IMR-90 (cell line): ENCODE results near the gene C11orf86. TPM values are rescaled to one million over a fixed set of nuclear protein-coding genes. Genes with fewer than 3 reads are reported as not detected.
A peak's percentile ranks its signal among the peaks of the same experiment; 100 is the strongest.

Experiments
- ATAC-seq: fragments of 200-7000 bp; cut with Tn5 transposase; 2 replicates; pipeline ENCODE4 v1.9.1; 2020; ENCODE audit warnings: low read depth, mild to moderate bottlenecking, moderate library complexity
- BruUV-seq: library from RNA; stranded (reverse); fragments of 400-500 nt; replicated peaks from 2 replicates; lab custom pipeline; 2021; lab: Mats Ljungman, UMichigan
- CTCF ChIA-PET: fragments of 300-600 bp; formaldehyde crosslinking; extraction: SDS; loops from one replicate; lab custom pipeline; 2021; ENCODE audit warnings: antibody characterized with exemption; lab: Yijun Ruan, JAX
- POLR2A ChIA-PET: fragments of 300-600 bp; sonication (Branson Sonifier 250); formaldehyde crosslinking; loops from one replicate; lab custom pipeline; 2022; ENCODE audit warnings: antibody characterized with exemption; ENCODE audit not compliant: unreplicated experiment; lab: Charles Lee
- DNase-seq: peaks from one replicate; pipeline ENCODE4 v3.0.0; 2013
- H2AFZ ChIP-seq: replicated peaks from 2 replicates; pipeline ENCODE3; 2013; ENCODE audit warnings: low read length, mild to moderate bottlenecking; ENCODE audit not compliant: poor library complexity
- H2AK5ac ChIP-seq: 2 replicates; pipeline ENCODE4 v1.6.1; 2013; ENCODE audit warnings: low read depth, low read length, inconsistent platforms
- H2AK9ac ChIP-seq: replicated peaks from 2 replicates; pipeline ENCODE3; 2013; ENCODE audit warnings: mild to moderate bottlenecking, low read depth, low read length, moderate library complexity; ENCODE audit not compliant: poor library complexity
- H2BK120ac ChIP-seq: 2 replicates; pipeline ENCODE4 v1.6.1; 2013; ENCODE audit warnings: low read depth, low read length, inconsistent platforms
- H2BK15ac ChIP-seq: 3 replicates; pipeline ENCODE4 v1.6.1; 2013; ENCODE audit warnings: low read depth, low read length, inconsistent platforms
- H2BK20ac ChIP-seq: 2 replicates; pipeline ENCODE4 v1.6.1; 2013; ENCODE audit warnings: low read depth, mild to moderate bottlenecking, inconsistent platforms, low read length, moderate library complexity
- H2BK5ac ChIP-seq: 2 replicates; pipeline ENCODE4 v1.6.1; 2013; ENCODE audit warnings: mild to moderate bottlenecking, low read depth, low read length, inconsistent platforms; ENCODE audit not compliant: poor library complexity, severe bottlenecking
- H3K14ac ChIP-seq: replicated peaks from 2 replicates; pipeline ENCODE4 v1.6.1; 2013; ENCODE audit warnings: low read depth, low read length, inconsistent platforms
- H3K18ac ChIP-seq: 2 replicates; pipeline ENCODE4 v1.6.1; 2013; ENCODE audit warnings: low read depth, low read length, control low read depth
- H3K23ac ChIP-seq: 2 replicates; pipeline ENCODE4 v1.6.1; 2013; ENCODE audit warnings: low read depth, low read length, inconsistent platforms
- H3K27ac ChIP-seq: 2 replicates; pipeline ENCODE4 v1.5.1; 2013; ENCODE audit warnings: mild to moderate bottlenecking, control low read depth, low read length; ENCODE audit not compliant: insufficient read depth
- H3K27me3 ChIP-seq: 2 replicates; pipeline ENCODE4 v1.6.1; 2013; ENCODE audit warnings: low read length; ENCODE audit not compliant: control insufficient read depth, insufficient read depth
- H3K36me3 ChIP-seq: 2 replicates; pipeline ENCODE4 v1.6.1; 2013; ENCODE audit warnings: low read length, mixed read lengths; ENCODE audit not compliant: control insufficient read depth, insufficient read depth
- H3K4ac ChIP-seq: 2 replicates; pipeline ENCODE4 v1.6.1; 2013; ENCODE audit warnings: low read depth, low read length, inconsistent platforms
- H3K4me1 ChIP-seq: 2 replicates; pipeline ENCODE4 v1.6.1; 2013; ENCODE audit warnings: low read length, mixed read lengths; ENCODE audit not compliant: control insufficient read depth, insufficient read depth
- H3K4me2 ChIP-seq: 2 replicates; pipeline ENCODE4 v1.6.1; 2013; ENCODE audit warnings: low read depth, mild to moderate bottlenecking, control low read depth, low read length, moderate library complexity
- H3K4me3 ChIP-seq: 2 replicates; pipeline ENCODE4 v1.5.1; 2013; ENCODE audit warnings: low read depth, mild to moderate bottlenecking, control low read depth, low read length, moderate library complexity; ENCODE audit not compliant: insufficient read depth
- H3K56ac ChIP-seq: 2 replicates; pipeline ENCODE4 v1.6.1; 2013; ENCODE audit warnings: low read length, inconsistent platforms; ENCODE audit not compliant: insufficient read depth; ENCODE audit errors: extremely low read depth
- H3K79me1 ChIP-seq, 2 experiments: 2 replicates each; pipeline ENCODE4 v1.6.1; 2013; ENCODE audit warnings: low read length in 2 of 2, inconsistent platforms in 1 of 2, low read depth in 1 of 2
- H3K9ac ChIP-seq: 2 replicates; pipeline ENCODE4 v1.6.1; 2013; ENCODE audit warnings: low read depth, low read length, control low read depth
- H3K9me1 ChIP-seq: 2 replicates; pipeline ENCODE4 v1.6.1; 2013; ENCODE audit warnings: low read length, inconsistent platforms; ENCODE audit not compliant: insufficient read depth
- H3K9me3 ChIP-seq: 2 replicates; pipeline ENCODE4 v1.6.1; 2013; ENCODE audit warnings: low read length; ENCODE audit not compliant: control insufficient read depth, insufficient read depth
- H4K20me1 ChIP-seq: 2 replicates; pipeline ENCODE4 v1.6.1; 2013; ENCODE audit warnings: low read length, inconsistent platforms; ENCODE audit not compliant: insufficient read depth
- H4K5ac ChIP-seq: 2 replicates; pipeline ENCODE4 v1.6.1; 2013; ENCODE audit warnings: mild to moderate bottlenecking, low read depth, low read length, control low read depth
- H4K8ac ChIP-seq, 2 experiments: 2 replicates each; pipeline ENCODE4 v1.6.1; 2013; ENCODE audit warnings: low read depth in 2 of 2, low read length in 2 of 2, control low read depth in 1 of 2, inconsistent platforms in 1 of 2
- H4K91ac ChIP-seq: 2 replicates; pipeline ENCODE4 v1.6.1; 2013; ENCODE audit warnings: low read depth, low read length, inconsistent platforms; ENCODE audit not compliant: insufficient read depth
- CEBPB ChIP-seq: IDR thresholded peaks from 2 replicates; pipeline ENCODE4 v1.6.1; 2012; ENCODE audit warnings: low read depth, low read length, improper control_type of control experiment
- ELK1 ChIP-seq: fragments of 150-350 bp; IDR thresholded peaks from 2 replicates; pipeline ENCODE4 v1.6.1; 2016; ENCODE audit warnings: low read depth, mild to moderate bottlenecking, low read length, moderate library complexity, borderline replicate concordance
- FOS ChIP-seq: fragments of 150-350 bp; IDR thresholded peaks from 2 replicates; pipeline ENCODE4 v1.6.1; 2016; ENCODE audit warnings: low read depth, low read length
- MXI1 ChIP-seq: IDR thresholded peaks from 2 replicates; pipeline ENCODE4 v1.6.1; 2012; ENCODE audit warnings: low read depth, mild to moderate bottlenecking, low read length, moderate library complexity, borderline replicate concordance
- WGBS, 2 experiments: methylation state at CpG; one replicate each; pipeline versions ENCODE4 v1.1.5 to v1.1.7; 2013; ENCODE audit warnings: missing lambda C conversion rate in 2 of 2; ENCODE audit not compliant: insufficient read length in 1 of 2; ENCODE audit errors: extremely low coverage in 2 of 2; 5-methylcytosine and 5-hydroxymethylcytosine counted together
- dilution Hi-C: fragments of 300-500 bp; cut with HindIII; formaldehyde crosslinking; loops from one replicate; pipeline ENCODE4 v1.14.3; 2018; ENCODE audit warnings: low sequenced_read_pairs; ENCODE audit not compliant: unreplicated experiment
- in situ Hi-C: fragments of 300-500 bp; cut with MboI; formaldehyde crosslinking; loops from 3 replicates; pipeline ENCODE4 v1.14.3; 2019; ENCODE audit warnings: low sequenced_read_pairs, inconsistent platforms, mixed read lengths
- intact Hi-C: fragments of 100-400 bp; cut with micrococcal nuclease; formaldehyde crosslinking; loops from 2 replicates; pipeline ENCODE4 v1.10.0; 2022
- polyA plus RNA-seq, 3 experiments: library from polyadenylated mRNA; depleted of rRNA; stranded (reverse); fragments of >200 nt; gene quantifications; 2 replicates each; pipeline ENCODE4 v1.2.3, GENCODE V29; 2012; ENCODE audit warnings: low replicate concordance in 1 of 3
- total RNA-seq: library from RNA; depleted of rRNA; stranded (reverse); fragments of >200 nt; gene quantifications from 2 replicates; pipeline ENCODE4 v1.2.3, GENCODE V29; 2012

Gene C11orf86
- total and polyA plus RNA-seq, 2 of the 4 experiments (the other 2 are of a cell fraction), result not detected

GRCh38 chr11:66978229-66978628, 3.1 kb downstream of the C11orf86 start:
- BruUV-seq, result no TSS peak
- no peak overlapping the region for H2AFZ ChIP-seq
- no peak overlapping the region for H4K5ac ChIP-seq
- 0 out of 2 replicates have a peak overlapping the region, but pooled peaks have one; percentile 23 for H2AK5ac ChIP-seq
- WGBS, 2 experiments, result no CpG with 5 or more reads among the region's 2 CpGs
- ChIA-PET CTCF (interaction anchor here (0.6 kb wide), 1 partner anchor 95 kb away, joined by 3 read pairs; no protein-coding TSS in a partner anchor), POLR2A (no interaction called here)
- H3K18ac ChIP-seq, result no peak overlapping the region
- H3K79me1 ChIP-seq, result no peaks in the 10 kb centered on the region
- H3K14ac ChIP-seq, result no peak overlapping the region
- H3K4me1 ChIP-seq, result peaks cover 13% of the 10 kb centered on the region
- no peak overlapping the region for H2BK120ac ChIP-seq
- TF ChIP-seq MXI1 (no peak), ELK1 (no peak), FOS (no peak), CEBPB (no peak)
- in situ Hi-C loops (loop anchor here (5.0 kb wide), 1 partner anchor 286 kb away; no protein-coding TSS in a partner anchor), intact Hi-C loops (no loop called here), dilution Hi-C loops (no loop called here)
- peaks cover 12% of the 10 kb centered on the region for H3K9me3 ChIP-seq
- no peak overlapping the region for H3K9ac ChIP-seq
- no peak overlapping the region for H3K4ac ChIP-seq
- H4K91ac ChIP-seq, result no peak overlapping the region
- H2BK5ac ChIP-seq, result no peak overlapping the region
- H3K36me3 ChIP-seq, result no peaks in the 10 kb centered on the region
- no peak for ATAC-seq
- H3K23ac ChIP-seq, result no peak overlapping the region
- H4K20me1 ChIP-seq, result no peaks in the 10 kb centered on the region
- no peak overlapping the region for H3K56ac ChIP-seq
- H3K27me3 ChIP-seq, result no peaks in the 10 kb centered on the region
- H3K9me1 ChIP-seq, result peaks cover 5% of the 10 kb centered on the region
- no peak overlapping the region for H2BK20ac ChIP-seq
- no peak overlapping the region for H2AK9ac ChIP-seq
- H4K8ac ChIP-seq, result no peak overlapping the region
- no peak overlapping the region for H3K4me3 ChIP-seq
- DNase-seq, result no peak
- no peak overlapping the region for H2BK15ac ChIP-seq
- H3K27ac ChIP-seq, result no peak overlapping the region
- no peak overlapping the region for H3K4me2 ChIP-seq
